GM19035 (cell line): ENCODE data around the gene SLC4A7.
"Not testable (repeated sequence)": the region's sequence is repeated elsewhere in the genome, so short reads cannot be mapped to it uniquely, and the experiment has no call there.

ENCODE experiments used
- ATAC-seq: cut with Tn5 transposase; IDR thresholded peaks from one replicate; pipeline ENCODE4 v1.9.1; 2021; ENCODE audit not compliant: unreplicated experiment

The SLC4A7 gene

GRCh38 chr3:27366062-27366591 lies 118.1 kb downstream of the SLC4A7 start:
- ATAC-seq: no peak

GRCh38 chr3:27360113-27361078 lies 123.8 kb downstream of the SLC4A7 start:
- peak; percentile 55 for ATAC-seq

GRCh38 chr3:27358372-27358771 lies 125.8 kb downstream of the SLC4A7 start:
- no peak for ATAC-seq

GRCh38 chr3:27357665-27358258 lies 126.4 kb downstream of the SLC4A7 start:
- peak; percentile 88 for ATAC-seq

- ATAC-seq: no peak
These were observed 127.2 kb downstream of the SLC4A7 start for GRCh38 chr3:27356976-27357375.

GRCh38 chr3:27354588-27355203 lies 129.5 kb downstream of the SLC4A7 start:
- no peak for ATAC-seq

- no peak for ATAC-seq
These were observed 130.0 kb downstream of the SLC4A7 start for GRCh38 chr3:27354161-27354560.

- no peak for ATAC-seq
These were observed 131.0 kb downstream of the SLC4A7 start for GRCh38 chr3:27353221-27353620.

GRCh38 chr3:27352047-27352446 lies 132.1 kb downstream of the SLC4A7 start:
- no peak for ATAC-seq

- peak; percentile 81 for ATAC-seq
These were observed 134.4 kb downstream of the SLC4A7 start for GRCh38 chr3:27349832-27350231.

- no peak for ATAC-seq
These were observed 138.0 kb downstream of the SLC4A7 start for GRCh38 chr3:27345959-27346865.

GRCh38 chr3:27345493-27345892 lies 138.7 kb downstream of the SLC4A7 start:
- ATAC-seq: no peak

GRCh38 chr3:27345045-27345444 lies 139.1 kb downstream of the SLC4A7 start:
- no peak for ATAC-seq

GRCh38 chr3:27344192-27344591 lies 140.0 kb downstream of the SLC4A7 start:
- ATAC-seq: no peak

GRCh38 chr3:27342267-27342666 lies 141.9 kb downstream of the SLC4A7 start:
- ATAC-seq: no peak

- peak; percentile 62 for ATAC-seq
These were observed 143.7 kb downstream of the SLC4A7 start for GRCh38 chr3:27340534-27340933.

GRCh38 chr3:27335571-27335970 lies 148.6 kb downstream of the SLC4A7 start:
- no peak for ATAC-seq

- ATAC-seq: no peak
These were observed 150.3 kb downstream of the SLC4A7 start for GRCh38 chr3:27333843-27334242.

GRCh38 chr3:27328982-27329762 lies 155.0 kb downstream of the SLC4A7 start:
- ATAC-seq: not testable (repeated sequence)
